IMR-90 (cell line): ENCODE data around the gene EFHC1. TPM values are rescaled to one million over a fixed set of nuclear protein-coding genes. Genes with fewer than 3 reads are reported as not detected.

Experiments used
- ATAC-seq: fragments of 200-7000 bp; cut with Tn5 transposase; 2 replicates; pipeline ENCODE4 v1.9.1; 2020; ENCODE audit warnings: low read depth, mild to moderate bottlenecking, moderate library complexity
- BruUV-seq: library from RNA; stranded (reverse); fragments of 400-500 nt; replicated peaks from 2 replicates; lab custom pipeline; 2021; lab: Mats Ljungman, UMichigan
- CTCF ChIA-PET: fragments of 300-600 bp; formaldehyde crosslinking; extraction: SDS; loops from one replicate; lab custom pipeline; 2021; ENCODE audit warnings: antibody characterized with exemption; lab: Yijun Ruan, JAX
- POLR2A ChIA-PET: fragments of 300-600 bp; sonication (Branson Sonifier 250); formaldehyde crosslinking; loops from one replicate; lab custom pipeline; 2022; ENCODE audit warnings: antibody characterized with exemption; ENCODE audit not compliant: unreplicated experiment; lab: Charles Lee
- DNase-seq: peaks from one replicate; pipeline ENCODE4 v3.0.0; 2013
- H2AFZ ChIP-seq: replicated peaks from 2 replicates; pipeline ENCODE3; 2013; ENCODE audit warnings: low read length, mild to moderate bottlenecking; ENCODE audit not compliant: poor library complexity
- H2AK5ac ChIP-seq: 2 replicates; pipeline ENCODE4 v1.6.1; 2013; ENCODE audit warnings: low read depth, low read length, inconsistent platforms
- H2AK9ac ChIP-seq: replicated peaks from 2 replicates; pipeline ENCODE3; 2013; ENCODE audit warnings: mild to moderate bottlenecking, low read depth, low read length, moderate library complexity; ENCODE audit not compliant: poor library complexity
- H2BK120ac ChIP-seq: 2 replicates; pipeline ENCODE4 v1.6.1; 2013; ENCODE audit warnings: low read depth, low read length, inconsistent platforms
- H2BK15ac ChIP-seq: 3 replicates; pipeline ENCODE4 v1.6.1; 2013; ENCODE audit warnings: low read depth, low read length, inconsistent platforms
- H2BK20ac ChIP-seq: 2 replicates; pipeline ENCODE4 v1.6.1; 2013; ENCODE audit warnings: low read depth, mild to moderate bottlenecking, inconsistent platforms, low read length, moderate library complexity
- H2BK5ac ChIP-seq: 2 replicates; pipeline ENCODE4 v1.6.1; 2013; ENCODE audit warnings: mild to moderate bottlenecking, low read depth, low read length, inconsistent platforms; ENCODE audit not compliant: poor library complexity, severe bottlenecking
- H3K14ac ChIP-seq: replicated peaks from 2 replicates; pipeline ENCODE4 v1.6.1; 2013; ENCODE audit warnings: low read depth, low read length, inconsistent platforms
- H3K18ac ChIP-seq: 2 replicates; pipeline ENCODE4 v1.6.1; 2013; ENCODE audit warnings: low read depth, low read length, control low read depth
- H3K23ac ChIP-seq: 2 replicates; pipeline ENCODE4 v1.6.1; 2013; ENCODE audit warnings: low read depth, low read length, inconsistent platforms
- H3K27ac ChIP-seq: 2 replicates; pipeline ENCODE4 v1.5.1; 2013; ENCODE audit warnings: mild to moderate bottlenecking, control low read depth, low read length; ENCODE audit not compliant: insufficient read depth
- H3K27me3 ChIP-seq: 2 replicates; pipeline ENCODE4 v1.6.1; 2013; ENCODE audit warnings: low read length; ENCODE audit not compliant: control insufficient read depth, insufficient read depth
- H3K36me3 ChIP-seq: 2 replicates; pipeline ENCODE4 v1.6.1; 2013; ENCODE audit warnings: low read length, mixed read lengths; ENCODE audit not compliant: control insufficient read depth, insufficient read depth
- H3K4ac ChIP-seq: 2 replicates; pipeline ENCODE4 v1.6.1; 2013; ENCODE audit warnings: low read depth, low read length, inconsistent platforms
- H3K4me1 ChIP-seq: 2 replicates; pipeline ENCODE4 v1.6.1; 2013; ENCODE audit warnings: low read length, mixed read lengths; ENCODE audit not compliant: control insufficient read depth, insufficient read depth
- H3K4me2 ChIP-seq: 2 replicates; pipeline ENCODE4 v1.6.1; 2013; ENCODE audit warnings: low read depth, mild to moderate bottlenecking, control low read depth, low read length, moderate library complexity
- H3K4me3 ChIP-seq: 2 replicates; pipeline ENCODE4 v1.5.1; 2013; ENCODE audit warnings: low read depth, mild to moderate bottlenecking, control low read depth, low read length, moderate library complexity; ENCODE audit not compliant: insufficient read depth
- H3K56ac ChIP-seq: 2 replicates; pipeline ENCODE4 v1.6.1; 2013; ENCODE audit warnings: low read length, inconsistent platforms; ENCODE audit not compliant: insufficient read depth; ENCODE audit errors: extremely low read depth
- H3K79me1 ChIP-seq, 2 experiments: 2 replicates each; pipeline ENCODE4 v1.6.1; 2013; ENCODE audit warnings: low read length in 2 of 2, inconsistent platforms in 1 of 2, low read depth in 1 of 2
- H3K9ac ChIP-seq: 2 replicates; pipeline ENCODE4 v1.6.1; 2013; ENCODE audit warnings: low read depth, low read length, control low read depth
- H3K9me1 ChIP-seq: 2 replicates; pipeline ENCODE4 v1.6.1; 2013; ENCODE audit warnings: low read length, inconsistent platforms; ENCODE audit not compliant: insufficient read depth
- H3K9me3 ChIP-seq: 2 replicates; pipeline ENCODE4 v1.6.1; 2013; ENCODE audit warnings: low read length; ENCODE audit not compliant: control insufficient read depth, insufficient read depth
- H4K20me1 ChIP-seq: 2 replicates; pipeline ENCODE4 v1.6.1; 2013; ENCODE audit warnings: low read length, inconsistent platforms; ENCODE audit not compliant: insufficient read depth
- H4K5ac ChIP-seq: 2 replicates; pipeline ENCODE4 v1.6.1; 2013; ENCODE audit warnings: mild to moderate bottlenecking, low read depth, low read length, control low read depth
- H4K8ac ChIP-seq, 2 experiments: 2 replicates each; pipeline ENCODE4 v1.6.1; 2013; ENCODE audit warnings: low read depth in 2 of 2, low read length in 2 of 2, control low read depth in 1 of 2, inconsistent platforms in 1 of 2
- H4K91ac ChIP-seq: 2 replicates; pipeline ENCODE4 v1.6.1; 2013; ENCODE audit warnings: low read depth, low read length, inconsistent platforms; ENCODE audit not compliant: insufficient read depth
- MXI1 ChIP-seq: IDR thresholded peaks from 2 replicates; pipeline ENCODE4 v1.6.1; 2012; ENCODE audit warnings: low read depth, mild to moderate bottlenecking, low read length, moderate library complexity, borderline replicate concordance
- RAD21 ChIP-seq: IDR thresholded peaks from 2 replicates; pipeline ENCODE4 v1.6.1; 2012; ENCODE audit warnings: low read length, improper control_type of control experiment
- RFX5 ChIP-seq: IDR thresholded peaks from 2 replicates; pipeline ENCODE4 v1.8.0; 2012; ENCODE audit warnings: low read depth, mild to moderate bottlenecking, low read length, moderate library complexity
- WGBS, 2 experiments: methylation state at CpG; one replicate each; pipeline versions ENCODE4 v1.1.5 to v1.1.7; 2013; ENCODE audit warnings: missing lambda C conversion rate in 2 of 2; ENCODE audit not compliant: insufficient read length in 1 of 2; ENCODE audit errors: extremely low coverage in 2 of 2; 5-methylcytosine and 5-hydroxymethylcytosine counted together
- dilution Hi-C: fragments of 300-500 bp; cut with HindIII; formaldehyde crosslinking; loops from one replicate; pipeline ENCODE4 v1.14.3; 2018; ENCODE audit warnings: low sequenced_read_pairs; ENCODE audit not compliant: unreplicated experiment
- in situ Hi-C: fragments of 300-500 bp; cut with MboI; formaldehyde crosslinking; loops from 3 replicates; pipeline ENCODE4 v1.14.3; 2019; ENCODE audit warnings: low sequenced_read_pairs, inconsistent platforms, mixed read lengths
- intact Hi-C: fragments of 100-400 bp; cut with micrococcal nuclease; formaldehyde crosslinking; loops from 2 replicates; pipeline ENCODE4 v1.10.0; 2022
- polyA plus RNA-seq, 3 experiments: library from polyadenylated mRNA; depleted of rRNA; stranded (reverse); fragments of >200 nt; gene quantifications; 2 replicates each; pipeline ENCODE4 v1.2.3, GENCODE V29; 2012; ENCODE audit warnings: low replicate concordance in 1 of 3
- total RNA-seq: library from RNA; depleted of rRNA; stranded (reverse); fragments of >200 nt; gene quantifications from 2 replicates; pipeline ENCODE4 v1.2.3, GENCODE V29; 2012
- TF ChIP-seq, protein P1 (sequence below): fragments of 150-350 bp; IDR thresholded peaks from 2 replicates; pipeline ENCODE4 v1.6.1; 2017; ENCODE audit warnings: mild to moderate bottlenecking, antibody characterized with exemption, low read length, low read depth
- TF ChIP-seq, protein P2 (sequence below): conservative IDR thresholded peaks from 2 replicates; pipeline ENCODE4 v1.5.1; 2012; ENCODE audit warnings: mild to moderate bottlenecking, low read depth, low read length, improper control_type of control experiment

The EFHC1 gene
- total and polyA plus RNA-seq, 2 of the 4 experiments (the other 2 are of a cell fraction), result 14.0 to 23.0 TPM

DNA sequence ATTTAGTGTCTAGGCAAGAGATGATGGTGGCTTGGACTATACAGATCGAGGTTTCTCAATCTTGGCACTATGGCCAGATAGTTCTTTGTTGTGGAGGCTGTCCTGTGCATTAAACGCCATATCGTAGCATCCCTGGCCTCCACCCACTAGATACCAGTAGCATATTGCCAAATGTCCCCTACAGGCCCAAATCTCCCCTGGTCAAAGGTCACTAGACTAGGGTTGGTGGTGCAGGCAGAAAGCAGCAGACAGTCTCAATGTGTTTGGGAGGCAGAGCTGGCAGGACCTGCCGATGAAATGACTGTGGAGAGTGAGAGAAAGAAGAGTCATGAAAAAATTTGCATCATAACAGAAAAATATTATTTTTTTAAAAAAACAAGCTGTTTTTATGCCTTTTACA lies 93.8 kb downstream of the EFHC1 start:
- no CpG with 5 or more reads among the region's 4 CpGs for WGBS, 2 experiments
- Histone ChIP-seq H3K27me3 (no peaks in the 10 kb centered on the region), H2AFZ (no peak overlapping the region), H4K20me1 (no peaks in the 10 kb centered on the region), H3K4me2 (no peak overlapping the region), H4K91ac (peak overlapping the region; percentile 81), H3K9ac (no peak overlapping the region), H3K79me1 (peaks cover 52 to 82% of the 10 kb centered on the region in 2 experiments), H3K36me3 (peaks cover 48% of the 10 kb centered on the region), H2AK9ac (peak overlapping the region; percentile 39), H2BK20ac (peak overlapping the region; percentile 23), H3K4me1 (peaks cover 53% of the 10 kb centered on the region), H2BK5ac (peak overlapping the region; percentile 82), H4K5ac (0 out of 2 replicates have a peak overlapping the region, but pooled peaks have one; percentile 26), H3K14ac (peak overlapping the region; percentile 59), H3K4me3 (no peak overlapping the region), H3K9me3 (no peaks in the 10 kb centered on the region), H3K18ac (peak overlapping the region; percentile 66), H2AK5ac (peak overlapping the region; percentile 76), H2BK120ac (peak overlapping the region; percentile 43; the same call in 1 of the 2 replicates), H4K8ac (peak overlapping the region; percentile 63 to 65), H3K9me1 (peaks cover 48% of the 10 kb centered on the region), H3K23ac (peak overlapping the region; percentile 37), H2BK15ac (peak overlapping the region; percentile 27; the same call in 1 of the 3 replicates), H3K27ac (peak overlapping the region; percentile 78; the same call in 1 of the 2 replicates), H3K4ac (peak overlapping the region; percentile 90), H3K56ac (no peak overlapping the region; the same call in 1 of the 2 replicates)
- dilution Hi-C loops (no loop called here), intact Hi-C loops (loop anchor here (2.0 to 5.0 kb wide), 2 partner anchors 53 to 148 kb away; no protein-coding TSS in a partner anchor), in situ Hi-C loops (loop anchor here (10.0 kb wide), 1 partner anchor 131 kb away; no protein-coding TSS in a partner anchor)
- ChIA-PET POLR2A (no interaction called here), CTCF (no interaction called here)
- TF ChIP-seq, protein P1, sequence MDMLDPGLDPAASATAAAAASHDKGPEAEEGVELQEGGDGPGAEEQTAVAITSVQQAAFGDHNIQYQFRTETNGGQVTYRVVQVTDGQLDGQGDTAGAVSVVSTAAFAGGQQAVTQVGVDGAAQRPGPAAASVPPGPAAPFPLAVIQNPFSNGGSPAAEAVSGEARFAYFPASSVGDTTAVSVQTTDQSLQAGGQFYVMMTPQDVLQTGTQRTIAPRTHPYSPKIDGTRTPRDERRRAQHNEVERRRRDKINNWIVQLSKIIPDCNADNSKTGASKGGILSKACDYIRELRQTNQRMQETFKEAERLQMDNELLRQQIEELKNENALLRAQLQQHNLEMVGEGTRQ, result no peak
- TF ChIP-seq RFX5 (no peak), RAD21 (no peak), MXI1 (no peak)
- TF ChIP-seq, protein P2, sequence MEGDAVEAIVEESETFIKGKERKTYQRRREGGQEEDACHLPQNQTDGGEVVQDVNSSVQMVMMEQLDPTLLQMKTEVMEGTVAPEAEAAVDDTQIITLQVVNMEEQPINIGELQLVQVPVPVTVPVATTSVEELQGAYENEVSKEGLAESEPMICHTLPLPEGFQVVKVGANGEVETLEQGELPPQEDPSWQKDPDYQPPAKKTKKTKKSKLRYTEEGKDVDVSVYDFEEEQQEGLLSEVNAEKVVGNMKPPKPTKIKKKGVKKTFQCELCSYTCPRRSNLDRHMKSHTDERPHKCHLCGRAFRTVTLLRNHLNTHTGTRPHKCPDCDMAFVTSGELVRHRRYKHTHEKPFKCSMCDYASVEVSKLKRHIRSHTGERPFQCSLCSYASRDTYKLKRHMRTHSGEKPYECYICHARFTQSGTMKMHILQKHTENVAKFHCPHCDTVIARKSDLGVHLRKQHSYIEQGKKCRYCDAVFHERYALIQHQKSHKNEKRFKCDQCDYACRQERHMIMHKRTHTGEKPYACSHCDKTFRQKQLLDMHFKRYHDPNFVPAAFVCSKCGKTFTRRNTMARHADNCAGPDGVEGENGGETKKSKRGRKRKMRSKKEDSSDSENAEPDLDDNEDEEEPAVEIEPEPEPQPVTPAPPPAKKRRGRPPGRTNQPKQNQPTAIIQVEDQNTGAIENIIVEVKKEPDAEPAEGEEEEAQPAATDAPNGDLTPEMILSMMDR, result no peak
- ATAC-seq, result no peak
- BruUV-seq, result no TSS peak
- DNase-seq, result no peak
